Measurements from ENCODE around the gene NT5DC1.

The NT5DC1 gene

DNA sequence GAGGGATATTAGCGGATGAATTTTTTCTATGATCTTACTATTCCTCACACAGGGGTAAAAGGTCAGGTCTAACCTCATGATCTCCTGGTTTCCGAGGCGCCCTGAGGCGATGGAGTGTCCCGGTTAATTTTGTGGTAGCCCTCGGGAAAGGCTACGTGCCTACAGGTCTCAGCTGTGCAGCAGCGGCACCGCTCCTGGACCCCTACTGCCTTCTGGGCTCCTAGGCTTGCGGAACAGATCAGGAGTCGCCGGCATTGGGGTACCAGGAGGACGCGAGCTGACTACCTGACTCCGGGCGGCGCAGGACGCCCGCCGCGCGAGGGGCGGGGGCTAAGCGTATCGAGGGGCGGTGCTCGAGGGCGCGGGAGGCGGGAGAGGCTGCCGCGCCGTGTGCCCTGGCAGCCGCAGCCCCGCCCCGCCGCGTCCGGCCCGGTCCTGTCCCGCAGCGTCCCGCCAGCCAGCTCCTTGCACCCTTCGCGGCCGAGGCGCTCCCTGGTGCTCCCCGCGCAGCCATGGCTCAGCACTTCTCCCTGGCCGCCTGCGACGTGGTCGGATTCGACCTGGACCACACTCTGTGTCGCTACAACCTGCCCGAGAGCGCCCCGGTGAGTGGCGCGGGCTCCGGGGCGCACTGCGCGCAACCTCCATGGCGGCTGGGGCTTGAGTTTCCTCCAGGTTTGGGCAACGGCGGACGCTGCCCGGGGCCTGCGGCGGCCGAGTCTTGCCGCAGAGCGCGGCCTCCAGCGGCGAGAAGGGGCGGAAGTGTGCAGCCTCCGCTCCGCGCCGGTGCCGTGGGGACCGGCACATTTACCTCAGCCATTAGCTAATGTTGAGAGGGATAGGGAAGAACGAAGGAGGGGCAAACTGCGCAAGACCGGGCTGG, at the start of gene NT5DC1:
TSS of gene NT5DC1 (plus strand) at position 435 of the 883 bp plus-strand sequence. CDS start at position 513, 78 bp downstream.
- peak; percentile 85 for DNase-seq

DNA sequence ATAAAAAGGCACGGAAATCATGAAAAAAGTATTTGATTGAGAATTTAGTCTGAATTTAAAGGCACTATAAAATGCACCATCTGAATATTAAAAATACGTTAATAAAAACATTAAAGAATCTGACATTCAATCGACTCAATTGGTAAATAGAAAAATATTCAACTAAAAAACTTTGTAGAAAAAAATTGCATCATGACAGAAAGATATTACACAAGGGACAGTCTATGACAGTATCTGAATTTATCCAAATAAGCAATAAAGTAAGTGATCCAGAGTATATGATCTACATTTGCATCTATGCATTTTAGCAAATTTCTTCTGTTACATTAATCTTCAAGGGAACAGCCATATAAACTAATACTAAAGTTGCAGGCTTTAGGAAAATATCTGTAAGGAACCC, 49.4 kb upstream of the NT5DC1 start:
- no peak for DNase-seq

DNA sequence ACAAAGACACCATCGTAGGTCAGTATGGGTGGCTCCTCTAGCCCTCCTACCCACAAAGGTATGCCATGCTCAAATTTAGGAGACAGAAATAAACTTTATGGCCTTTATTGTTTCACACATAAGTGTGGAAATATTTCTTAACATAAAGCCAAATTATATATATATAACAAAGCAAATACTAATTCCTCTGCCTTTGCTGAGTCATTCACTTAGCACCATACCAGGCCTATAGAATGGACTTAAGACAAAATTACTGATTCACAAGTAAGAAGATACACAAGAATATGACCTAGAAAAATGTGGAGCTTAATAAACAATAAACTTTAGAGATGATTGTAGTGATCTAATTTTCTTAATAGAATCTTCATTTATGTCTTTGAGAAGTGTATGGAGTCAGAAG, 45.1 kb upstream of the NT5DC1 start:
- no peak for DNase-seq

DNA sequence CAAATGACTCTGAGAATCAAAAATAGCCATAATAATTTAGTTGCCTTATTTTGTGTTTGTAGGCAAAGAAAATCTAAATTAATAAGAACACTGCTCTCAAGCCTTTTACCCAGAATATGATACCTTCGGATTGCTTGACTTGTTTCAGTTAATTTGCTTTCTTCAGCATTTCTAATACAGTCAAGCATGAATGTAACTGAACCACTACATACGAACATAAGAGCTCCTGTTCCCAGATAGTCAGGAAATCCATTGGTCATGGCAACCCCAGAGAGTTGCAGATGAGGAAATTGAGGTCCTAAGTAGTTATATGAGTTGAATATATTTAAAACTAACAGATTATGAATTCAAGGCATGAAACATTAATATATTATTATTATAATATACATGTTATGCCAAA, 42.9 kb upstream of the NT5DC1 start:
- no peak for DNase-seq

DNA sequence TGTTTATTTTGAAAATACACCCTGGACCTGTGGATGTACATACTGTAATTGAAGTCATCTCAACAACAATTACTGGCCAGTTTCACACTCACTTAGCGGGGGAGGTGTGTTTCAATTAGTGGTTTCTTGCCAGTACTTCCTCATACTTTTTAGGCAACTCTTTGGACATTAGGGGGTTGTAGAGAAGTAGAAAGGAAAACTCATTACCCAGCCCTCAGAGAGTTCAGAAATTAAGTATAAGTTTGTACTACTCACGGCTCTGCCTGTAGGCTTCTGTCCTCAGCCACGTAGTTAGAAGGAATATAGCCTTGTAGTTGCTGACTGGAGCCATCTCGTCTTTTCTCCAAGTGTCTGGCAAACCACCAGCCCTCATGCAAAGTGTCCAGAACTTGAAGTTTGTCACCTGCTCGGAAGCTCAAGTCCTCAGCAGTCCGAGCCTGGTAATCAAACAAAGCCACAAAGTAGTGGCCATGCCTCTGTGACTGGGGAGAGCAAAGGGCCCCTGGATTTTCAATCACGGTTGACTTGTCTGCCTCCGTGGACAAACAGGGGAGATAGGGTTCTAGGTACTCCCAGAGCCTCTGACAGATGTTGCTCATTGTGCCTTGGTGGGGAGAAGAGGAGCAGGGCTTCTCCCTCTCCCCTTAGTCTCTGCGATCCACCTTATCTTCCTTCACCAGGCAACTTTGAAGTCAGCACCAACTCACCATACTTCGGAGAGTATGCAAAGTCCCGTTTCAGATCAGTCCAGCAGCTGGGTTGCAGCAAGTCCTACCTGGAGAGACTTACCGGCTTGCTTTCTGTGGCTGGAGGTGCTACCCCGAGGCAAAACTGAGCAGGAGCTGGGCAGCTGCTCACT, 40.7 kb upstream of the NT5DC1 start:
- no peak for DNase-seq

DNA sequence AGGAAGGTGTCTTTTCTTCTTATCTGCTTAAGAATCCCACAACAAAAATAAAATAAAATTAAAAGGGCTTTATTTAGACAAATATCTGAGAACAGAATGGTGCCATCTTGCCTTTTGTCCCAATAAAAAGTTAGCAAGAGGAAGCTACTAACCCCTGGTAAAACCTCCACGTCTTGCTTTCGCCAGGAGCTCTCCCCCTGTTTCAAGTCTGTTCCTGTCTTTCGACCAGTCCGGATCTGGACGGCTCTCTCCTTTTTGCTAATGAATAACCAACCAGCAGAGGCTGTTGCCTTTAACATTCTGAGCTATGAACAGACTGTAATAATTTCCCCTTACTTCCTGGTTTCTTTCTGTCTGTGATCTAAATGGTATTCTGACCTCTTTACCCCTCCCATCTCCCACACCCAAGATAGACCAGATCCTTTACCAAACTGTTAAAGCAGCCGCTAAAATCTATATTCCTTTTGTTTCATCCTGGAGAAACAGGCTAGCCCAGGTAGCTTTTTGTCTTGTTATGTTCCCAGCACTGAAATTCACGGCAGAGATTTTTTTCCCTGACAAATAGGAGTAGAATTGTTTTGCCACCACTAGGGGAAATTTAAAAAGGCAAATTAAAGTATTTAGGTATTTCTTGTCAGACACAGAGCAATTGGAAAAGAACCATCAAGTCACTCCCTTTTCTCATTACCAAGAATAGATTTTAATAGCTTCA, 39.9 kb upstream of the NT5DC1 start, which contains the start of gene FRK:
TSS of gene FRK (minus strand) at position 320 of the 712 bp plus-strand sequence. CDS start 580 bp downstream, outside the sequence.
- DNase-seq = no peak

DNA sequence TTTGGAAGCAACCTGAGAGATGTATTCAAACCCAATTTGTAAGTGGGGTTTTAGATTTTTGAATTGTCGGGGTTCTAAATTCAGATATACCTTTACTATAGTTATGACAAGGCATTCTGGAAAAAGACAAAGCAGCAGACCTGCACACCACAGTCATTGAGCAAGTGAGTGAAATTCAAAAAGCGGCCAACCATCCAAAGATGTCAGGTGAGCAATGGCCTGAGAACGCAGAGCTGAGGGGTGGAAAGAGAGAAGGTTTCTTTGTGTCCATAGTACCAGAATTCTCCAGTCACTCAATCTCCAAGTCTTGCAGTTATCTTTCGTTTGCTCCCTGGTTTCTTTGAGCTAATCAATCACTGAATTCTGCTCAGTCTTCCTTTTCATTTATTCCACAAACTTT, 38.2 kb upstream of the NT5DC1 start:
- no peak for DNase-seq

DNA sequence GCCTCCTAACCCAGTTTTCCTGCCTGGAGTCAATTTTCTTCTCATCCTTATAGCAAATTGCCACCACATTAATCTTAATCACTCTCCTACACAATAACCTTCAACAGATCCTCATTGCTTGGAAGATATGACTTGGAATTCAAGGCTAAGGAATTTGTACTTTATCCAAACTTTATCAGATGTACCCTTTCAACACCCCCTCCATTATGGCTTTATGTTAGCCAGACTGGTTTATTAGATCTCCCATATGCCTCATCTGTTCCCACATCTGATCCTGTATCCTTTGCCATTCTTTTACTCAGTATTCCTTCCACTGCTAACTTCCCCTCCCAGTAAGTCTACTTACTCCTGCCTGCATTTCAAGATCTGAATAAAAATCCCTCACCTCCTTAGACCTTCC, 36.0 kb upstream of the NT5DC1 start:
- no peak for DNase-seq

DNA sequence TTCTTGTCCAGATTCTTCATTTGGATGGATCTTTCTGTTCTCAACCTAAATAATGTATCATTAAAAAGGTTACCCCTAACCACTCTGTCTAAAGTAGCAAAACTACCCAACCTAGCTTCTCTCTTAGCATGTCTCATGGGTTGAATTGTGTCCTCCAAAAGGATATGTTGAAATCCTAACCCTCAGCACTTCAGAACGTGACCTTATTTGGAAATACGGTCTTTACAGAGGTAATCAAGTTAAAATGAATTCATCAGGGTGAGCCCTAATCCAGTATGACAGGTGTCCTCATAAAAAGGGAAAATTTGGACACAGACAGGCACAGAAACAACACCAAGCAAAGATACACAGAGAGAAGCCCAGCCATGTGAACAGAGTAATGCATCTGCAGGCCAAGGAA, 33.9 kb upstream of the NT5DC1 start:
- DNase-seq = no peak

DNA sequence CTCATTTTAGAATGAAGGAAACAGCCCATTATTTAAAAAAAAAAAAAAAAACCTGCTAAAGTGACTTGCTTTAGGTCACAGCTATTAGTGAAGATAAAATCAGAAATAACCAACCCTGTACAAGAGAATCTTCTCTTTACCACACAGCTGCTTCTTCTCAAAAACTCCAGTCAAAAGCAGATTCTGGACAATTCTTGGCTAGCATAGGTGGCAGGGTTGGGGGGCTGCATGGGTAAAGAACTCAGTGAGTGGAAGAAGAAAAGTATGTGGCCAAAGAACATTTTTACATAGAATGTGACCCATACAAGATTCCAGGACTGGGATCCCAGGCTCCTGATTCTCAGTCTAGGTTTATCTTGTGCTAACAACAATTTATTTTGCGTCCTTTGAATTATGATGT, 30.6 kb upstream of the NT5DC1 start:
- no peak for DNase-seq

DNA sequence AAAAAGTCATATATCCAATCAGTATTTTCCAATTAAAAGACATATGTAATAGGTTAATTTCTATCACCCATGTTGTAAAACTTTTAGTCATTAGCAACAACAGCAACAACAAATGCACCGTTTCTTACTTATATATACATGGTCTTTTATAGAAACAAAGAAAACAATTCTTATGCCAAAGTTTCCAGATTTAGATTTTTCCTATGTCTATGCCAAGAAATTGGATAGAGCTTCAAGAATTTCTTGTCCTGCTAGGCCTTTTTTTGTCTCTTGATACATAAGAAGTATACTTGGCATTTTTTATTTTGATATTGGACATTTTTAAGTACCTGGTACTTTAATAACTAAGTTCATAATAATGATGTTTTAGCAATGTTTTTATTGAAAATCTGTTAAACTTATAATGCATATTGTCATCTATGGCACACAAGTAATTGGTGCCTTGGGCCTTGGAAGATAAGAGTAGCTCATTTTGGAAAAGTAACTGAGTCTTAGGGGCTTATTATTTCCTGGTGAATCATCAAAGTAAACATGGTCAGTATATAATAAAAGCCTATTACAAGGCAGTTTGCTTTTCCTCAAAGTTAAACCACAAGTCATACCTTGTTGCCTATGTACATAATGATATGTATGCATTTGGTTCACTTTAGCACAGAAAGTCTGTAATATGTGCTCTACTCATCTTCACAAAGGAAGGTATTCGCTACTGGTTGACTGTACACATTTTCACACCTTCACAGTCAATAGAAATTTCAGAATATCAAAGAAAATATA, 29.9 kb upstream of the NT5DC1 start:
- DNase-seq = no peak

DNA sequence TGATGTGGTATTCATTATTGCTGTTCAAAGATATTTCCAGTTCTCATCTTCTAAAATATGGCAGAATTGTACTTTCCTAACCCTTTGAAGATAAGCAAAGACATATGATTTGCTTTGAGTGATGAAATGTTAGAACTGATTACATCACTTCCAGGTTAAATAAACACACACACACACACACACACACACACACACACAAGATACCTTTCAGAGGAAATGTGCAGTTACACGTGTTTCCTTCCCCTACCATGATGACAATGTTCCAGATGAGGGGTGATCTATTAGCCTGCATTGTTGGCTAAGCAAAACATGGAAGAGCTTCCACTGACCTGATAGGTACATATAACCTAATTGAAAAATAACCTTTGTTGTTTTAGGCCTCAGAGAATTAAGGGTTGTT, 28.3 kb upstream of the NT5DC1 start:
- no peak for DNase-seq

DNA sequence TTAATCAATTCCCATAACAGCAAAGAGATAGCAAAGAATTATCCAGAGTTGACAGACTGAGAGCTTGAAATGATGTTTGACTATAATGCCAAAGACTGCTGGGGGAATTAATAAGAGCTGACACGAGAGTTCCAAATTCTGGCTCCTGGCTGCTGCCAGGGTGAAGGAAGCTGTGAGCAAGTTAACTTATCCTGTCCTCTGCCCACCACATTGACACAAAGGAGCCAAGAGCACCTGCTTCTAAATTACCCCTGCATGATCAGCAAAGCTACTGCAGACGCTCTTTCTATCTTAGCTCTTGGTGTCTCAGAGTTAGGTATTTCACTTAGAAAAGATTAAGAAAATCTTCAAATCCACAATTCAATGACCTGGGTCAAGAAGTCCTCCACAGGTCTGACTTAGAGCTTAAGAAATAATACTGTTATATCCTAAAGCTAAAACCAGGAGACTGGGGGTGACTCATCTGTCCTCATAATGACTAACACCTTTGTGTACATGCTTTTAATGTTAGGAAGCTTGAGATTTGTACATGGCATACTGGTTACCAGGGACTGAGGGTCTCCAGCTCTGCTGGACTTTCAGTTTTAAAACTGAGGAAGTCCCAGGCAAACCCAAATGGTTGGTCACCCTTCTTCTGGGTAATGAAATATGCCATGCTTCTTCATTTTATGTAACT, 26.8 kb upstream of the NT5DC1 start:
- no peak for DNase-seq

DNA sequence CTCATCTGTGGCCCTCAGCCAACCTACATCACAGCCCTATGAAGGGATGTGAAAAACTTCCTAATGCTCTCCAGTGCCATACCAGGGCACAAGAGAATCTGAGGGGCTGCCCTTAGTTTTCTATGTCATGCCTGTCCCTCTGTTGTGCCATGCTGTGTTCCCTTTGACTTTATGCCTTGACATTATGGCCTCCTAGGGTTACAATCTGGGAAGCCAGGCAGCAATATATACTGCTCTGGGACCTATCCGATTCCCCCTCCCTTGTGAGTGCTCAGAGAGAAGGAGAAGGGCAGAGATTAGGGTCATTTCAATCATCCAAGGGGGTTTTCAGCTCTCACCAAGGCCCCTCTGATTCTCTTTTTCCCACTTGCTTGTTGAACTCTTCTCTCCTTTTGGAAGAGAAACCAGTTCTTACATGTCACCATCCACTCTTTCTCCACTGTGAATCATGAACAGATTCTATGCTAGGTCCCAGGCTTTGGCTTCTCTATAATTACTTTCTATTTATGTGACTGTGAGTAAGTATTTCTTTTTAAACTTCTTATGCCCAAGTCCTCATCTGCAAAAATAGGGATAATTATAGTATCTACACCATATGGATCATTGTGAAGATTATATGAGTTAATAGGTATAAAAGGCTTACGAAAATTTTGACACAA, 25.8 kb upstream of the NT5DC1 start:
- DNase-seq = no peak

DNA sequence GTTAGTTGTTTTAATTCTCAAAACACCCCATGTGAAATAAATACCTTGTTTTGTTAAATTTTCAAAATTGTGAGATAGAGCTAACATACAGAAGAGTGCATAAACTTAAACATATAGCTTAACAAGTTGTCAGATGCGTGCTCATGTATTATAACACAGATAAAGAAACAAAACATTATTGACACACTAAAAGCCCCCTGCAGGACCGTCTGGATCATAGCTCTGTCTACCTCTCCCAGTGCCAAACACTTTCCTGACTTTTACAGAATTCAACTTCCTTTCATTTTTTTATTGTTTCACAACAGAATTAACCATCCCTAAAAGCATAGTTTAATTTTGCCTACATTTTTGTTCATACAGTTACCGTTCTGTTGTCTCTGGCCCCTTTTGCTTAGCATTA, 22.1 kb upstream of the NT5DC1 start:
- DNase-seq = no peak

DNA sequence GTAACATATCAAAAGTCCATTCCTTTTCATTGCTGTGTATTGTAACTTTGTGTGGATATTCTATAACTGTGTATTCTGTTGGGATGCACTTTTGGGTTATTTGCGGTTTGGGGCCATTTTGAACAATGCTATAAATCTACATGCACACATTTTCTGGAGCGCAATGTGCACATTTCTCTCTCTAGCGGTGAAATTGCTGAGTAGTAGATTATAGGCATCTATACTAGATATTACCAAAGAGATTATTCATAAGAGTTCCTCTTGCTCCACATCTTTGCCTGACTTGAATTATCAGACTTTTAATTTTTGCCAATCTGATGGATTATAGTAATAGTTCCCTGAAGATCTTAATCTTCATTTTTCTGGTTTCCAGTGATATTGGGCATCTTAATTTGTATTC, 21.7 kb upstream of the NT5DC1 start:
- no peak for DNase-seq

DNA sequence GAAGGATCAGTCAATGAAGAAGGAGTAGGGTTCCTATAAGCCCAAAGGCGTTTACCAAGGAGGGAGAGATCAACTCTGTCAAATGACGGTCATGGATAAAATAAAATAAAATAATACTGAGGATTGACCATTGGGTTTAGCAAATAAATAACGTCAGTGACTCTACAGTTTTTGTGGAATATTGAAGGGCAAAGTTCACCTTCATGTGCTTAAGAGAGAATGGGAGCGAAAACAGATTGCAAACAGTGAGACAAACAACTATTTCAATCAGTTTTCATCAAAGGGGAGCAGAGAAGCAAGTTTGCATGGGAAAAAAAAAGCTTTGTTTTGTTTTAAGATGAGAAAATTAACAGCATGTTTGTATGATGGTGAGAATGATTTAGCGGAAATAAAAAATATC, 17.6 kb upstream of the NT5DC1 start:
- no peak for DNase-seq

DNA sequence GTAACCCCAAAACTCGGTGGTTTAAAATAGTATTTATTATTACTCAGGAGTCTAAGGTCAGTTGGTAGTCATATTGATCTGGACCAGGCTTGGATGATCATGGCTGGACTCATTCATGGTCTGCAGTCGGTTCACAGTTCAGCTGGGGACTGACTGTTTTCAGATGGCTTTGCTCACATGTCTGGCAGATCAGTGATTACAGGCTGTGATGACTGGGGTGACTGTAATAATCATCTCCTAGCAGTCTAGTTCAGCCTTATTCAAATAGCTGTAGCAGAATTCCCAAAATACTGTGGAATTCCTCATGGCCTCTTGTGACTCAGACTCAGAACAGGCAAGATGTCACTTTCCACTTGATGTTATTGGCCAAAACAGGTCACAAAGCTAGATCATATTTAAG, 16.4 kb upstream of the NT5DC1 start:
- no peak for DNase-seq

DNA sequence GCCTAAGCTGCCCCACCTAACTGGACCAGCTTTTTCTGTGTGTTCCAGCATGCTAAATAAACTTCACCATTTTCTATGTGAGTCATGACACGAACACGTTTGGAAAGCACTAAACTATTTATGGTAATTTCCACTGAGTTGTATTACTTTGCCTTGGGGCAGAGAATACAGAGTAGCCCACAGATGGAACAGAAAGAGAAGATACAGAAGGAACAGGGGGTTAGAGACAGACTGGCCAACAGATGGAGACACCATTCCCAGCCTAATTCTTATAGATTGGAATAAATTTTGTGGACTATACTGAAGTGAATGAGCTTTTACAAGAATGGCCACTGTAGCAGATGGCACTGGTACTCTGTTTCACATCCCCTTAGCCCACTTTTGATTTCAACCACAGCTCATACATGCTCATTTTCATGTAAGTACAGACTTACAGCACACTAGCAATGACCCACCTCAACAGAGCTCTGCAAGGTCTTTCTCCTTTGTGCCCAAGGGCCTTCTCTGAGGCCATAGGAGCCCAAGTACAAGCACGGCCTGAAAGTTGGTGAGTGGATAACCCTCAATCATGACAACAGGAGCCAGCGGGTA, 13.1 kb upstream of the NT5DC1 start:
- DNase-seq = no peak

DNA sequence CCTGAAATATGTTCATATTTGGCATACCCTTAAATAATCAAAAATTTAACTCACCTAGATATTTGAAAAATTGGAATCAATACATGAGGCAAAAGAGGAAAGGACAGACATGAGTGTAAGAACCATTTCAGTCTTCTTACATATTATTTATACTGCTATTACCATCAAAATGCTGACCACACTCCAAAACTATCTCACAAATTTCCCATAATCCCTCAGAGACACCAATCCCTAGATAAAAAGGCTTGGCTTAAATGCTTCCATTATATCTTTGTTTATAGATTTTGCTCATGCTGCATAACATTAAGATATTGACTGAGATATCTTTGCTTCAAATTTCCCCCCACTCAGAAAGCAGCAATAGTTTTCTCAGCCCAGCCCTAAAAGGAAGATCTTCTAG, 11.7 kb upstream of the NT5DC1 start:
- DNase-seq = no peak

DNA sequence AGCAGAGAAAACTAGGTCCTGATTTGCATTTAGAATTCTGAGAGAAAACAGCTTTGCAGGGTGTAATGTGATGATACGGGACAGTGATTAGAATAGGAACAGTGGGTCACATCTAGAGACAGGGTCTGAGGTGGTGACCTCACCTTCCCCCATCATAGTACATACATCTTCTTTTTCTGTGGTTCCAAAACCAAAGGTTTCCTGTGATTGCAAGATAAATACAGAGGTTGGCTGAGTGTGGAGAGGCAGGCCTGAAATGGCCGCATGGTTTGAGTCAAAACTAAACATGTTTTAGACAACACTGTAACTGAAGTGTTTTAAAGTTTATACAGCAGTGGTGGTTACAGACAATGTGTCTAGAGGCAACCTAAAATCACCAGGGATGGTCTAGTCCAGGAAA, 10.4 kb upstream of the NT5DC1 start:
- no peak for DNase-seq

Data from stimulated activated CD4-positive, alpha-beta T cell treated with anti-CD3 and anti-CD28 coated beads, Interleukin-4, amount 100 ng/mL, for 24 hours (primary cell).